Skeletal muscle cell (primary cell): Measurements from ENCODE around the gene GNAT3.

Experiments
- DNase-seq: peaks from one replicate; pipeline ENCODE4 v3.0.0-alpha.2; 2010; ENCODE audit warnings: low read depth
- H3K4me3 ChIP-seq: 2 replicates; pipeline ENCODE4 v1.5.1; 2011; ENCODE audit warnings: low read depth, mild to moderate bottlenecking, control low read depth, low read length, moderate library complexity

The GNAT3 gene

GRCh38 chr7:80508440-80508839 lies 3.4 kb downstream of the GNAT3 start:
- H3K4me3 ChIP-seq, result no peak overlapping the region
- no peak for DNase-seq

DNA sequence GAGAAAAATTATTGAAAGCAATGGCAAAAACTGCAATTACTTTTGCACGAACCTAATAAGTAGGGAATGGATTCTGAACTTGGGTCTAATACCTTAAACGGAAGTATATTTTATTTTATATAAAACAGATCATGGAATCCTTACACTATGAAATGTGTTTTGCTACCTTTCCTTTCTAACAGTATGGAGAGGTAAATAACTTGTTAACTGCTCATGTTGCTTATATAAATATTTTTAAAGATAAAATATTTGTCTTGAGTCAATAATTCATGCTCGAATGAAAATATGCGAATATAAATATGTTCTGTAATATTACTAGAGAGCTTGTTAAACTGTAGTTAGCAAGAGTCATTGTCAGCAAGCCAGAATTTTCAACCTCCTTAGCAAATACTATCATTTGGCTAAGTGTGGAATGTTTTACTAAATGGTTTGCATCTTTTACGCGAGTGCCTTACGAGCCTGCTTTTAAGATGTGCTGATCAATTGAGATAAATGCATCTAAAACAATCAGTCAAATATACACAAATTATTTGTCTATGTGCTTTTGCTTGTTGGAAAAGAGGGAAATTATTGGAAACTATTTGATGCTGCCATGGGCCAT lies 5.9 kb downstream of the GNAT3 start:
- no peak overlapping the region for H3K4me3 ChIP-seq
- no peak for DNase-seq

- no peak for DNase-seq
- no peak overlapping the region for H3K4me3 ChIP-seq
Measured at GRCh38 chr7:80500325-80500724, 11.5 kb downstream of the GNAT3 start.

DNA sequence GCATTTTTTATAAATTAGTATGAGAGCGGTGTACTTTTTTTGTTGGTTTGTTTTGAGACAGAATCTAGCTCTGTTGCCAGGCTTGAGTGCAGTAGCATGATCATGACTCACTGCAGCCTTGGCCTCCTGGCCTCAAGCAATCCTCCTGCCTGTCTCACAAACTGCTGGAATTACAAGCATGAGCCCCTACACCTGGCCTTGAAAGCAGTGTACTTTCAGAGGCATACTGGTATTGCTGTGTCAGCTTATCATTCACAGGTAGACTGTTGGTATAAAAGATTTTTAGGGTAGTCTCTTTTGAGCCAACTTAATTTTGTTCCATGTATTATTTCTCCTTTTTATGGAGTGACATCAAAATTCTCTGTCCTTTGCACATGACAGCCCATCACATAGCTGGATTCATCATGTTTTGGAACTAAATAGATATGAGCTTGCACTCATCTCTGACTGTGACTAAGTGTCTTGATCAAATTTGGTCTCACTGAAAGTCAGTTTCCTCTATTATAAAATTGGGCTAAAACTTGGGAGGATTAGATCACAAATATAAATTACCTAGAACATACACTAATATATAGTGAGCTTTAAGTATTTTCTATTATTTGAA lies 12.4 kb downstream of the GNAT3 start:
- no peak overlapping the region for H3K4me3 ChIP-seq
- peak; percentile 73 for DNase-seq

DNA sequence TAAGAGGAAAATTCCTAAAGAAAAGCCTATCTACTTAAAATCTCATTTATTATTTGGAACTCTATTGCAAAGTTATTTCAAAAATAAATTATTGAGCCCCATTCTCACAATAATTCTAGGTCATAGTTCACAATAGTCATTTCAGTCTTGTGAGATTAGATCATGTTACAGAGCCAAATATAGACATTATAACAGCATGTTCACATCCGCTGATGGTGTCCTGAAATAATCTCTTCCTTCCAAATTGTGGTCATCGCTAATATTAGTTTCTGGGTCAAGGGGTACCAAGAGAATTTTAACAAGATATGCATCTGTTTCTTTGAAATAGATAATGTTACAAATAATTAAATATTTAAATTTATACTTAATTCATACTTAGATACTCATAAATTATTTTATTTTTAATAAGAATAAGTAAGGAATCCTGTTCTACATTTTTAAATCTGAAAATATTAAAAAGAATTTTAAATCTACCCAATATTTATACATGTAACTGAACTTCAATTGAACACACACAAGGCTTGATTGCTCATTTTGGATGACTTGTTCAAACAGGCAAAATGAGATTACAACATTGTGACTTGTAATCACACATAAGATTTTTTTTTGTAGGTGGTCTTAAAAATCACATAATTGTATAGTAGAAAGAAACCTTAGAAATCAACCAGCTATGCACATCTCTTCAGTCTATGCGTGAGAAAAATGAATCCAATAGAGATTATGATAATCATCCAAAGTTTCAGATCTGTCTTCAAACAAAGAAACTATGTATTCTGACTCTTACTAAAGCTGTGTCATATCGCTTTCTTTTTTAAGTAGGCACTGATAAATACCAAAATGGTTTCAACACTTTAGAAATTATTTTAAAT lies 13.1 kb downstream of the GNAT3 start:
- no peak for DNase-seq
- H3K4me3 ChIP-seq, result no peak overlapping the region

GRCh38 chr7:80496586-80496985 lies 15.3 kb downstream of the GNAT3 start:
- no peak for DNase-seq
- H3K4me3 ChIP-seq, result no peak overlapping the region

DNA sequence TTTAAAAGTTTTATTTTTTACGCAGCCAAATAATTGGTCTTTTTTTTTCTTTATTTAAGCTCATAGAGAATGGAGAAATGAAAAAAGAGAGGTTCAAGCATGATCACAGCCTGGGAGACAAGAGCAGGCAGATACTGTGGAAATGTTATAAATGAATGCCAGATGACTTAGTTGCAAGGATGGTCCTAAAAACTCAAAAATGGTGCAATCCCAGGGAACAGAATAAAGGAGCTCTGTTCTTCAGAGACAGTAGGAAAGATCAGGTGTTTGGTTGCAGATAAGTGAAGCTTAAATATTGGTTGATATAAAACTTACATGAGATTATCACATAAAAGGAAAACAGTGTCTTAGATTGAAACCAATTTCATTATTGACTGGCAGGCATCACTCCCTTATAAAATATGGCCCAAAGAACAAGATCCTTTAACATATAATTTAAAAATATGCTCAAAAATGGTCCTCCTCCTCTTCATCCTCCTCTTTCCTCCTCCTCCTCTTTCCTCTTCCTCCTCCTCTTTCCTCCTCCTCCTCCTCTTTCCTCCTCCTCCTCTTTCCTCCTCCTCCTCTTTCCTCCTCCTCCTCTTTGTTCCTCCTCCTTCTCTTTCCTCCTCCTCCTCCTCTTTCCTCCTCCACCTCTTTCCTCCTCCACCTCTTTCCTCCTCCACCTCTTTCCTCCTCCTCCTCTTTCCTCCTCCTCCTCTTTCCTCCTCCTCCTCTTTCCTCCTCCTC lies 18.6 kb downstream of the GNAT3 start:
- H3K4me3 ChIP-seq, result no peak overlapping the region
- no peak for DNase-seq

DNA sequence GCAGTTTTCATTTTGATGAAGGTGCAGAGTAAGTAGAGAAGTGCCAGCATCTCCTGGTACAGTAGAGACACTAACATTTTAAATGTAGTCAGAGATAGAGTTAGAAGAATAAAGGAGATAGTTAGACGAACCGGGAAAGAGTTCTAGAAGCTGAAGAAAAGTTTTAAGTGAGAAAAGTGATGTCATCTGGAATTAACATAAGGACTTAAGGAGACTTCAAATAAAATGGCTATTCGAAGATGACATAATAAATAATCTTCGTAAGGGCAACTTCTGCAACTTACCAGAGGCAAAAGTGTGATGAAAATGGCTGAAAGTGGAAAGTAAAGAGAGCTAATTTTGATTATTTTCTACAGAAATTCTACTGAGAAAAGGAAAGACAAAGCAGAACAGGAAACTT lies 20.4 kb downstream of the GNAT3 start:
- no peak for DNase-seq
- no peak overlapping the region for H3K4me3 ChIP-seq

GRCh38 chr7:80488851-80489370 lies 23.0 kb downstream of the GNAT3 start:
- DNase-seq, result no peak
- no peak overlapping the region for H3K4me3 ChIP-seq

DNA sequence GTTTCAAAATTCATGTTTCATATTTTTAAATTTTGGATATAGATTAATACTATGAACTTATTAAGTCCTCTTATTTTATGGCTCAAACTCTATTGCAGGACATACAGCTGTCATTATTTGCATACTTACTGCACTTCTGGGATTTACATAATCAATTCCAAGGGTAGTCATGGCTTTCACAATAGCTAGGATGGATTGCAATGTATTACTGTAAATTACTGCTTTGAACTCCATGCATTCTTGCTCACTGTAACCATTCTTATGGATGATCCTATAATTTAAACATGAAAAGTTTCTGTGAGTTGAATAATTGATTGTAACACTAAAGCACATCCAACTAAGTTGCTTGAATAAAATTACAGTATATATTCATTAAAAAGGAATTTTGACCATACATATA lies 23.5 kb downstream of the GNAT3 start:
- no peak for DNase-seq

GRCh38 chr7:80485721-80486120 lies 26.1 kb downstream of the GNAT3 start:
- no peak overlapping the region for H3K4me3 ChIP-seq
- no peak for DNase-seq

More for the DNA sequence above, 23.5 kb downstream of the GNAT3 start:
- no peak overlapping the region for H3K4me3 ChIP-seq

GRCh38 chr7:80482950-80483349 lies 28.9 kb downstream of the GNAT3 start:
- DNase-seq, result no peak
- no peak overlapping the region for H3K4me3 ChIP-seq

DNA sequence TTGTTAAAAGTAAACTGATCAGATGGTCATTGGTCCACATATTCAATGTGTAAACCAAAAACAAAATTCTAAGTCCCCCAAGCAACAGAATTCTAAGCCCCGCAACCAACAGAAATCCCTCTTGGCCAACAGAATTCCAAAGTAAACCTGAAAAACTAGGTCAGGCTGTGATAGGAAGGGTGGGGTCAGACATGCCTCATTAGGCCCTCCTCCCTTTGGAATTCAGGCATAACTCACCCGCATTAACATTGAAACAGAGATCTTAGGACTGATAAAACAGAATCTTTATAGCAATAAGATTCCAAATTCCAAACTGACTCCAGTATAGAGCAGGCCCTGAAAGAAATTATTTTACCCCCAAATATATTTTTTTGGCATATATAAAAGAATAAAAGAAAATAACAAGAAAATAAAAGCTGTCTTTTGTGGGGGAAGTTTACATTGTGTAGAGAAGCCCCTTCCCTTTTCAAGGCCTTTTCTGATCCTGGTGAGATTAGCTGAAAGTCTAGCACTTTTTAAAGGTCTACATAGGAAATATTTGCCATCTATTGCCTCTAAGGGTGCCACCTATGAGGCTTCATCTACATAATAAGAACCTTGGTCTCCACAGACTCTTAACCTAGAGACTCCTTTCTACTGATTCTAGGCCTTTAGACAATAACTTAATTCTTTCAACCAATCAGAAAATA lies 30.5 kb downstream of the GNAT3 start:
- H3K4me3 ChIP-seq, result no peak overlapping the region
- no peak for DNase-seq

DNA sequence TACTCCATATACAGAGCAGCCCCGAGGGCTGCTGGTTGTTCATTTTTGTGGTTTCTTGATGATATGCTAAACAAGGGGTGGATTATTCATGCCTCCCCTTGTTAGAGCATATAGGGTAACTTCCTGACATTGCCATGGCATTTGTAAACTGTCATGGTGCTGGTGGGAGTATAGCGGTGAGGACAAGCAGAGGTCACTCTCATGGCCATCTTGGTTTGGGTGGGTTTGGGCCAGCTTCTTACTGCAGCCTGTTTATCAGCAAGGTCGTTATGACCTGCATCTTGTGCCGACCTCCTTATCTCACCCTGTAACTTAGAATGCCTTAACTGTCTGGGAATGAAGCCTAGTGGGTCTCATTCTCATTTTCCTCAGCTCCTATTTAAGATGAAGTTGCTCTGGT lies 31.3 kb downstream of the GNAT3 start:
- DNase-seq, result no peak

DNA sequence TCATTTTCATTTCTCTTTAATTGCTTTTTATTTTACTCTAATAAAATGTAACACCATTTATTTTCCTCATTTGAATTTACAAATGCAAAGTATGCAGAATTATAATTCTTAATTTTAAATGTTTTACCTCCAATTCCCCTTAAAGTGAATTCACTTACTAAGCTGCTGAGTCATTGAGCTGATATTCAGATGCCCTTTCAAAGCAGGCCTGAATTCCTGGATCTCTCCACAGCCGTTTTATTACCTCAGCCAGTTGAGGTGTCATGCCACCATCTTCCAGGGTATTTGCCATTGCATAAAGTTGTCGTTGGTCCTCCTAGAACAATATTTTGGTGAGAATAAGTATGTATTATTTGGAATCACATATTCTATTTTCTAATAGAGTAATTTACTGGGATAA lies 33.2 kb downstream of the GNAT3 start:
- no peak for DNase-seq
- no peak overlapping the region for H3K4me3 ChIP-seq

More for the DNA sequence above, 31.3 kb downstream of the GNAT3 start:
- no peak overlapping the region for H3K4me3 ChIP-seq

GRCh38 chr7:80476035-80476434 lies 35.8 kb downstream of the GNAT3 start:
- H3K4me3 ChIP-seq, result no peak overlapping the region
- no peak for DNase-seq

DNA sequence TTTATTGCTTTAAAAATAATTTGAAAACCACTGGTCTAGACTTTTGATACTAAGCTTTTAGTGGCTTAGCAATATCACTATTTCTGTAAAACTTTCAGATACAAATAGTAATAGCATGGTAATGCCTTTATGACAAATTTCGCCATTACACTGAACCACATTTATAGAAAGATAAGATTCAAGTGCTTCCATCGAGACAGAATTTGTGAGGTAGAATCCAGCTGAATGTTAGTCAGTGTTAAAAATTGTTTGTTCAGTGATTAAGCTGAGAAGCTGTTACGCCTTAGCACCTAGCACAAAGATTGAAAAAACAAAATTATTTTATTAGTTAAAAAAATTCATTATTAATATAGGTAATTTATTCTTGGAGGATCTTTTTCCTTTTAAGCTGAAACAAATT lies 36.5 kb downstream of the GNAT3 start:
- DNase-seq, result no peak

DNA sequence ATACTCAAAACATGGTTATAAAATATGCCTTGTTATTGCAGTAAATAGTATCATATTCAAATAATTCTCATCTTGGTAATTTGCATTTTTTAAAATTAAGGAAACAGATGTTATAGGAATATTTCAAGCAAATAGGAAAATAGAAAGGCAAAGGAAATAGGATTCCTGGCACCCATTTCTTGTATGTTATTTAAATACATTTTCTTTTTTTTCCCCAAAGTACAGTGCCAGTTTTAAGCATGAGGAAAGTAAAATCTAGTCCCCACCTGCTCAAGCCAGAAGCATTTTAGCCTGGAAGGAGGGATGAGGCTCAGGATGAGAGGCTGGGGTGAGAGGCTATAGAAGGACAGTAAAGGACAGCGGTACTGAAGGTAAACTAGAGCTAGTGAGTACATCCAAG lies 38.1 kb downstream of the GNAT3 start:
- no peak overlapping the region for H3K4me3 ChIP-seq
- DNase-seq, result no peak

More for the DNA sequence above, 36.5 kb downstream of the GNAT3 start:
- no peak overlapping the region for H3K4me3 ChIP-seq

GRCh38 chr7:80472491-80473200 lies 39.2 kb downstream of the GNAT3 start:
- H3K4me3 ChIP-seq, result no peak overlapping the region
- DNase-seq, result no peak
